ENCODE measurements around the gene DNAJC11. TPM values are rescaled to one million over a fixed set of nuclear protein-coding genes. Genes with fewer than 3 reads are reported as not detected.

DNAJC11 gene
- total and polyA plus RNA-seq, 4 experiments from 2014 or later: 10.5 to 41.6 (median 31.7) TPM

- no peak for DNase-seq
- Mint-ChIP-seq H3K27ac (peak overlapping the region in 2 of 7 donors; percentile 24 to 51), H3K9me3 (no peaks in the 10 kb centered on the region), H3K4me1 (peaks cover 9 to 25% (median 15%) of the 10 kb centered on the region in 4 donors), H3K36me3 (peaks cover 3 to 32% of the 10 kb centered on the region in 2 donors), H3K27me3 (no peaks in the 10 kb centered on the region), H3K4me3 (no peak overlapping the region)
- ChIA-PET POLR2A (ENCODE audit: partially characterized antibody) (interaction anchor here (0.6 to 10.0 kb wide), 2 partner anchors 20 to 33 kb away, joined by 3 to 117 read pairs; partner anchors contain the start of gene KLHL21), CTCF (ENCODE audit: partially characterized antibody) (interaction anchor here (1.2 to 2.0 kb wide), 3 partner anchors 15 to 67 kb away, joined by 3 to 10 read pairs (median 9); partner anchors contain the start of gene NOL9)
- Histone ChIP-seq H3K36me3 (ENCODE audit: insufficient read depth, low read length) (peaks cover 28% of the 10 kb centered on the region), H3K4me1 (ENCODE audit: insufficient read depth, low read length) (peaks cover 12% of the 10 kb centered on the region), H3K27me3 (ENCODE audit: insufficient read depth, low read length) (no peaks in the 10 kb centered on the region), H3K27ac (ENCODE audit: low read depth, low read length) (no peak overlapping the region), H3K4me3 (ENCODE audit: low read length in 2 of 2) (no peak overlapping the region), H3K9me3 (ENCODE audit: control insufficient read depth in 1 of 2, low read length in 2 of 2) (no peaks in the 10 kb centered on the region)
- intact Hi-C loops (cut with micrococcal nuclease): no loop called here
These were observed 79.9 kb downstream of the DNAJC11 start for GRCh38 chr1:6621429-6622391.

- peak overlapping the region in 3 of 7 donors; percentile 29 to 43 (median 37) for H3K27ac Mint-ChIP-seq
- H3K27me3 ChIP-seq (ENCODE audit: insufficient read depth, low read length): no peaks in the 10 kb centered on the region
- H3K4me1 Mint-ChIP-seq: peaks cover 6 to 22% (median 11%) of the 10 kb centered on the region in 4 donors
- no peak for DNase-seq
- no peaks in the 10 kb centered on the region for H3K27me3 Mint-ChIP-seq
- intact Hi-C loops (cut with micrococcal nuclease): loop anchor here (10.0 kb wide), 1 partner anchor 166 kb away; the partner anchor contains the start of gene CAMTA1
- no peak overlapping the region for H3K27ac ChIP-seq (ENCODE audit: low read depth, low read length)
- peaks cover 28% of the 10 kb centered on the region for H3K36me3 ChIP-seq (ENCODE audit: insufficient read depth, low read length)
- H3K9me3 ChIP-seq (ENCODE audit: control insufficient read depth in 1 of 2, low read length in 2 of 2): no peaks in the 10 kb centered on the region
- ChIA-PET POLR2A (ENCODE audit: partially characterized antibody) (interaction anchor here (1.0 to 1.9 kb wide), 2 partner anchors 17 to 19 kb away, joined by 3 to 4 read pairs; partner anchors contain the start of gene KLHL21), CTCF (ENCODE audit: partially characterized antibody) (no interaction called here)
- H3K4me3 ChIP-seq (ENCODE audit: low read length in 2 of 2): no peak overlapping the region
- no peaks in the 10 kb centered on the region for H3K9me3 Mint-ChIP-seq
- H3K4me1 ChIP-seq (ENCODE audit: insufficient read depth, low read length): peaks cover 11% of the 10 kb centered on the region
- peaks cover 3 to 31% of the 10 kb centered on the region in 2 donors for H3K36me3 Mint-ChIP-seq
- H3K4me3 Mint-ChIP-seq: no peak overlapping the region
These were observed 82.6 kb downstream of the DNAJC11 start for GRCh38 chr1:6619045-6619444.

- Histone ChIP-seq H3K4me1 (ENCODE audit: insufficient read depth, low read length) (peaks cover 23% of the 10 kb centered on the region), H3K27ac (ENCODE audit: low read depth, low read length) (peak overlapping the region; percentile 29), H3K27me3 (ENCODE audit: insufficient read depth, low read length) (no peaks in the 10 kb centered on the region), H3K36me3 (ENCODE audit: insufficient read depth, low read length) (peaks cover 10% of the 10 kb centered on the region), H3K9me3 (ENCODE audit: control insufficient read depth in 1 of 2, low read length in 2 of 2) (no peaks in the 10 kb centered on the region), H3K4me3 (ENCODE audit: low read length in 2 of 2) (peak overlapping the region; percentile 19 to 23)
- Mint-ChIP-seq H3K4me1 (peaks cover 15 to 31% (median 25%) of the 10 kb centered on the region in 4 donors), H3K27me3 (no peaks in the 10 kb centered on the region), H3K27ac (peak overlapping the region; percentile 65 to 88 (median 82)), H3K4me3 (peak overlapping the region; percentile 76 to 88 (median 83)), H3K9me3 (no peaks in the 10 kb centered on the region), H3K36me3 (peaks cover 2 to 22% of the 10 kb centered on the region in 2 donors)
- ChIA-PET CTCF (ENCODE audit: partially characterized antibody) (interaction anchor here (0.7 to 1.3 kb wide), 4 partner anchors 9 to 130 kb away, joined by 3 to 5 read pairs (median 4); partner anchors contain the start of genes NOL9, TAS1R1 and THAP3), POLR2A (ENCODE audit: partially characterized antibody) (interaction anchor here (0.6 to 3.3 kb wide), 5 partner anchors 8 to 35 kb away, joined by 3 to 55 read pairs (median 5); partner anchors contain the start of genes KLHL21, THAP3 and ZBTB48)
- intact Hi-C loops (cut with micrococcal nuclease): loop anchor here (10.0 kb wide), 1 partner anchor 170 kb away; the partner anchor contains the start of gene CAMTA1
- peak in 1 of 5 donors; percentile 27 for DNase-seq
These were observed 86.5 kb downstream of the DNAJC11 start for GRCh38 chr1:6614929-6615785.

GRCh38 chr1:6614019-6614928 is 87.3 kb downstream of the DNAJC11 start:
- Histone ChIP-seq H3K36me3 (ENCODE audit: insufficient read depth, low read length) (peaks cover 4% of the 10 kb centered on the region), H3K27me3 (ENCODE audit: insufficient read depth, low read length) (no peaks in the 10 kb centered on the region), H3K4me3 (ENCODE audit: low read length in 2 of 2) (peak overlapping the region in 1 of 2 donors; percentile 46), H3K27ac (ENCODE audit: low read depth, low read length) (peak overlapping the region; percentile 65), H3K4me1 (ENCODE audit: insufficient read depth, low read length) (peaks cover 23% of the 10 kb centered on the region), H3K9me3 (ENCODE audit: control insufficient read depth in 1 of 2, low read length in 2 of 2) (no peaks in the 10 kb centered on the region)
- CTCF ChIA-PET (ENCODE audit: partially characterized antibody): no interaction called here
- intact Hi-C loops (cut with micrococcal nuclease): loop anchor here (10.0 kb wide), 1 partner anchor 171 kb away; the partner anchor contains the start of gene CAMTA1
- no peaks in the 10 kb centered on the region for H3K27me3 Mint-ChIP-seq
- peak overlapping the region in 1 of 7 donors; percentile 59 for H3K27ac Mint-ChIP-seq
- H3K4me1 Mint-ChIP-seq: peaks cover 15 to 31% (median 25%) of the 10 kb centered on the region in 4 donors
- H3K36me3 Mint-ChIP-seq: peaks cover 0 to 20% of the 10 kb centered on the region in 2 donors
- DNase-seq: peak; percentile 32 to 61 (median 38)
- H3K9me3 Mint-ChIP-seq: no peaks in the 10 kb centered on the region
- POLR2A ChIA-PET (ENCODE audit: partially characterized antibody): interaction anchor here (0.8 to 4.7 kb wide), 7 partner anchors 10 to 154 kb away, joined by 3 to 133 read pairs (median 4); partner anchors contain the start of genes KLHL21, NOL9, THAP3 and ZBTB48
- H3K4me3 Mint-ChIP-seq: peak overlapping the region in 7 of 8 donors; percentile 31 to 91 (median 59)

GRCh38 chr1:6613361-6614018 is 88.1 kb downstream of the DNAJC11 start, which contains the start of gene PHF13:
PHF13 (plus strand) TSS chr1:6613731; CDS start chr1:6614067, 336 bp downstream.
- Mint-ChIP-seq H3K36me3 (peaks cover 0 to 17% of the 10 kb centered on the region in 2 donors), H3K4me1 (peaks cover 15 to 31% (median 25%) of the 10 kb centered on the region in 4 donors), H3K27ac (peak within 1 kb of the TSS; percentile 86 to 94 (median 92)), H3K27me3 (no peaks in the 10 kb centered on the region), H3K9me3 (no peaks in the 10 kb centered on the region), H3K4me3 (peak within 1 kb of the TSS; percentile 91 to 97 (median 93))
- Histone ChIP-seq H3K4me1 (ENCODE audit: insufficient read depth, low read length) (peaks cover 23% of the 10 kb centered on the region), H3K27ac (ENCODE audit: low read depth, low read length) (peak within 1 kb of the TSS; percentile 65), H3K27me3 (ENCODE audit: insufficient read depth, low read length) (no peaks in the 10 kb centered on the region), H3K9me3 (ENCODE audit: control insufficient read depth in 1 of 2, low read length in 2 of 2) (no peaks in the 10 kb centered on the region), H3K4me3 (ENCODE audit: low read length in 2 of 2) (peak within 1 kb of the TSS; percentile 20 to 46), H3K36me3 (ENCODE audit: insufficient read depth, low read length) (peaks cover 4% of the 10 kb centered on the region)
- peak; percentile 98 to 99 (median 99) for DNase-seq
- ChIA-PET CTCF (ENCODE audit: partially characterized antibody) (no interaction called here), POLR2A (ENCODE audit: partially characterized antibody) (interaction anchor here (0.8 to 4.7 kb wide), 7 partner anchors 11 to 153 kb away, joined by 3 to 133 read pairs (median 4); partner anchors contain the start of genes KLHL21, NOL9, THAP3 and ZBTB48)
- intact Hi-C loops (cut with micrococcal nuclease): loop anchor here (1.0 to 10.0 kb wide), 5 partner anchors 10 to 171 kb away; partner anchors contain the start of genes CAMTA1, NOL9 and ZBTB48

All from CD4-positive, alpha-beta memory T cell (primary cell).